GM12878 (cell line): ENCODE data around the gene GHSR. TPM values are rescaled to one million over a fixed set of nuclear protein-coding genes. Genes with fewer than 3 reads are reported as not detected.

Source experiments
- ATAC-seq: fragments of 200-7000 bp; cut with Tn5 transposase; 3 replicates; pipeline ENCODE4 v1.9.1; 2020; ENCODE audit warnings: mild to moderate bottlenecking, moderate library complexity
- BruUV-seq: library from RNA; stranded (reverse); fragments of 400-500 nt; replicated peaks from 2 replicates; lab custom pipeline; 2021; lab: Mats Ljungman, UMichigan
- CTCF ChIA-PET: fragments of 300-600 bp; sonication (Branson Sonifier 250); formaldehyde crosslinking; extraction: SDS; loops from one replicate; lab custom pipeline; 2021; ENCODE audit warnings: inconsistent platforms; lab: Yijun Ruan, JAX
- POLR2A ChIA-PET: fragments of 350-600 bp; formaldehyde crosslinking; extraction: SDS; loops from one replicate; lab custom pipeline; 2021; ENCODE audit warnings: inconsistent platforms; lab: Charles Lee
- RAD21 ChIA-PET: fragments of 300-600 bp; sonication (Branson Sonifier 250); formaldehyde crosslinking; loops from one replicate; lab custom pipeline; 2023; ENCODE audit warnings: antibody characterized with exemption; ENCODE audit not compliant: unreplicated experiment; lab: Charles Lee
- SMC1A ChIA-PET: fragments of 300-600 bp; sonication (Branson Sonifier 250); formaldehyde crosslinking; loops from one replicate; lab custom pipeline; 2023; ENCODE audit not compliant: unreplicated experiment, uncharacterized antibody; lab: Charles Lee
- DNase-seq: peaks from one replicate; pipeline ENCODE4 v3.0.0-alpha.2; 2011; ENCODE audit warnings: low read depth, low spot score
- FAIRE-seq: peaks from 3 replicates; lab custom pipeline; 2011; peaks lifted over from hg19 to GRCh38; lab: Jason Lieb, UNC
- H2AFZ ChIP-seq: 2 replicates; pipeline ENCODE4 v1.6.0; 2011; ENCODE audit warnings: low read depth, low read length, control low read depth; ENCODE audit not compliant: control insufficient read depth
- H3K27ac ChIP-seq: 2 replicates; pipeline ENCODE4 v1.5.1; 2011; ENCODE audit warnings: control low read depth; ENCODE audit not compliant: control insufficient read depth, insufficient read depth
- H3K27me3 ChIP-seq, 2 experiments: replicated peaks in 1 of 2; 2 replicates each; pipeline versions ENCODE4 v1.6.0 to v1.6.1; 2011; ENCODE audit warnings: low read length in 1 of 2; ENCODE audit not compliant: control insufficient read depth in 2 of 2, insufficient read depth in 2 of 2
- H3K36me3 ChIP-seq, 2 experiments: 2 replicates each; pipeline ENCODE4 v1.5.1; 2011; ENCODE audit warnings: low read length in 1 of 2; ENCODE audit not compliant: control insufficient read depth in 2 of 2, insufficient read depth in 2 of 2
- H3K4me1 ChIP-seq: 2 replicates; pipeline ENCODE4 v1.6.1; 2011; ENCODE audit warnings: mild to moderate bottlenecking, low read length, moderate library complexity, mixed read lengths; ENCODE audit not compliant: control insufficient read depth, insufficient read depth
- H3K4me2 ChIP-seq: 2 replicates; pipeline ENCODE4 v1.6.0; 2011; ENCODE audit warnings: control low read depth; ENCODE audit not compliant: control insufficient read depth, insufficient read depth
- H3K4me3 ChIP-seq: fragments of 200-600 bp; sonication (generic); 2 replicates; pipeline ENCODE4 v1.5.1; 2016
- H3K79me2 ChIP-seq: 2 replicates; pipeline ENCODE4 v1.6.0; 2011; ENCODE audit warnings: low read length; ENCODE audit not compliant: control insufficient read depth, insufficient read depth
- H3K9ac ChIP-seq: 2 replicates; pipeline ENCODE4 v1.8.0; 2011; ENCODE audit warnings: low read length, control low read depth, mixed read lengths; ENCODE audit not compliant: control insufficient read depth, insufficient read depth
- H3K9me3 ChIP-seq: replicated peaks from 3 replicates; pipeline ENCODE4 v1.5.1; 2011; ENCODE audit warnings: mild to moderate bottlenecking, low read length; ENCODE audit not compliant: control insufficient read depth, insufficient read depth
- H4K20me1 ChIP-seq: 2 replicates; pipeline ENCODE4 v1.6.0; 2011; ENCODE audit not compliant: control insufficient read depth, insufficient read depth
- CHD1 ChIP-seq: IDR thresholded peaks from 2 replicates; pipeline ENCODE4 v1.6.1; 2012; ENCODE audit warnings: low read depth, low read length, improper control_type of control experiment
- GATAD2B ChIP-seq: fragments of 450-650 bp; conservative IDR thresholded peaks from 2 replicates; pipeline ENCODE4 v1.6.1; 2017; ENCODE audit warnings: low read depth, mild to moderate bottlenecking, moderate library complexity
- HCFC1 ChIP-seq: fragments of 150-350 bp; IDR thresholded peaks from 2 replicates; pipeline ENCODE4 v1.6.1; 2014; ENCODE audit warnings: low read length
- MLLT1 ChIP-seq: fragments of 450-650 bp; IDR thresholded peaks from 2 replicates; pipeline ENCODE4 v1.6.1; 2016; ENCODE audit warnings: mild to moderate bottlenecking
- NFIC ChIP-seq: IDR thresholded peaks from 2 replicates; pipeline ENCODE4 v1.6.1; 2012; ENCODE audit warnings: low read depth, mild to moderate bottlenecking, inconsistent platforms, low read length, moderate library complexity
- NFYB ChIP-seq: IDR thresholded peaks from 2 replicates; pipeline ENCODE4 v1.6.1; 2011; ENCODE audit warnings: low read depth, mild to moderate bottlenecking, low read length, improper control_type of control experiment, moderate library complexity; ENCODE audit not compliant: insufficient read depth
- NR2C2 ChIP-seq: IDR thresholded peaks from 2 replicates; pipeline ENCODE4 v1.6.1; 2011; ENCODE audit warnings: borderline replicate concordance, low read depth; ENCODE audit not compliant: control insufficient read depth, insufficient read length
- PAX8 ChIP-seq: fragments of 450-650 bp; IDR thresholded peaks from 2 replicates; pipeline ENCODE4 v1.6.1; 2017; ENCODE audit warnings: mild to moderate bottlenecking, moderate library complexity
- RB1 ChIP-seq: fragments of 450-650 bp; formaldehyde crosslinking; IDR thresholded peaks from 2 replicates; pipeline ENCODE4 v1.6.1; 2017; ENCODE audit warnings: mild to moderate bottlenecking, borderline replicate concordance
- RELA ChIP-seq: fragments of 450-650 bp; IDR thresholded peaks from 2 replicates; pipeline ENCODE4 v1.8.0; 2014; ENCODE audit warnings: borderline replicate concordance; ENCODE audit not compliant: partially characterized antibody
- SREBF2 ChIP-seq: IDR thresholded peaks from 2 replicates; pipeline ENCODE4 v1.6.1; 2012; ENCODE audit warnings: mild to moderate bottlenecking, low read length
- SUPT20H ChIP-seq: IDR thresholded peaks from 2 replicates; pipeline ENCODE4 v1.6.1; 2011; ENCODE audit warnings: low read depth, mild to moderate bottlenecking, low read length, moderate library complexity, borderline replicate concordance; ENCODE audit not compliant: control insufficient read depth
- TCF3 ChIP-seq: IDR thresholded peaks from 2 replicates; pipeline ENCODE4 v1.6.1; 2012; ENCODE audit warnings: low read depth, mild to moderate bottlenecking, low read length, borderline replicate concordance; ENCODE audit not compliant: insufficient read depth
- ZNF217 ChIP-seq: fragments of 450-650 bp; IDR thresholded peaks from 2 replicates; pipeline ENCODE4 v1.6.1; 2017; ENCODE audit warnings: antibody characterized with exemption, mild to moderate bottlenecking
- WGBS: methylation state at CpG from one replicate; pipeline ENCODE4 v1.1.6; 2016; ENCODE audit warnings: low lambda C conversion rate; ENCODE audit not compliant: insufficient replicate concordance, insufficient coverage; ENCODE audit errors: missing lambda C conversion rate; 5-methylcytosine and 5-hydroxymethylcytosine counted together
- in situ Hi-C: fragments of 300-500 bp; cut with MboI; formaldehyde crosslinking; loops from 9 replicates; pipeline ENCODE4 v1.14.3; 2018; ENCODE audit warnings: mixed read lengths
- intact Hi-C: fragments of 100-400 bp; cut with micrococcal nuclease; formaldehyde crosslinking; loops from one replicate; pipeline ENCODE4 v1.14.2; 2022; ENCODE audit not compliant: unreplicated experiment
- polyA plus RNA-seq, 11 experiments: library from polyadenylated mRNA; depleted of rRNA in 4 of 11; unstranded in 6 of 11; stranded (reverse) in 5 of 11; fragments of >200 nt; fragmentation: Nextera tagmentation in 4 of 11; fragmentation: Illumina TruSeq in 1 of 11; extraction: Ambion mirVana in 4 of 11; extraction: Trizol in 1 of 11; gene quantifications; 1 replicate in 1 of 11; 2 replicates in 10 of 11; pipeline versions ENCODE4 v1.2.1 to v1.2.3, GENCODE V29; 2011 to 2016; ENCODE audit warnings: inconsistent platforms in 2 of 11, missing spikeins in 2 of 11, low read depth in 1 of 11
- total RNA-seq, 4 experiments: library from RNA; depleted of rRNA in 3 of 4; stranded (reverse); fragments of >200 nt in 3 of 4; fragmentation: Illumina TruSeq in 1 of 4; extraction: Trizol in 1 of 4; gene quantifications; 2 replicates each; pipeline versions ENCODE4 v1.2.1 to v1.2.3, GENCODE V29; 2013 to 2021
- TF ChIP-seq, protein P1 (sequence below): fragments of 450-650 bp; IDR thresholded peaks from 2 replicates; pipeline ENCODE4 v1.6.1; 2017; ENCODE audit warnings: borderline replicate concordance
- TF ChIP-seq, protein P2 (sequence below): fragments of 450-650 bp; IDR thresholded peaks from 2 replicates; pipeline ENCODE4 v1.6.1; 2018; ENCODE audit warnings: borderline replicate concordance, mild to moderate bottlenecking; ENCODE audit not compliant: partially characterized antibody

The GHSR gene
- total and polyA plus RNA-seq, 10 of the 15 experiments (the other 5 are each of a cell fraction or from before 2014, with no cell fraction given) = not detected

- no peaks in the 10 kb centered on the region for H3K9me3 ChIP-seq
- ChIA-PET POLR2A (no interaction called here), SMC1A (interaction anchor here (0.9 to 3.4 kb wide), 5 partner anchors 16 to 612 kb away, joined by 3 to 21 read pairs (median 6); no protein-coding TSS in a partner anchor), CTCF (interaction anchor here (0.6 to 3.8 kb wide), 18 partner anchors 10 to 1517 kb away, joined by 3 to 39 read pairs (median 5); no protein-coding TSS in a partner anchor), RAD21 (interaction anchor here (1.7 kb wide), 2 partner anchors 117 to 145 kb away, joined by 6 to 8 read pairs; no protein-coding TSS in a partner anchor)
- TF ChIP-seq NR2C2 (no peak), TCF3 (no peak), GATAD2B (no peak), NFYB (no peak), PAX8 (no peak), HCFC1 (no peak), ZNF217 (no peak), RELA (no peak), NFIC (no peak), CHD1 (no peak), SUPT20H (no peak), SREBF2 (no peak), MLLT1 (no peak), RB1 (no peak)
- TF ChIP-seq, protein P1, sequence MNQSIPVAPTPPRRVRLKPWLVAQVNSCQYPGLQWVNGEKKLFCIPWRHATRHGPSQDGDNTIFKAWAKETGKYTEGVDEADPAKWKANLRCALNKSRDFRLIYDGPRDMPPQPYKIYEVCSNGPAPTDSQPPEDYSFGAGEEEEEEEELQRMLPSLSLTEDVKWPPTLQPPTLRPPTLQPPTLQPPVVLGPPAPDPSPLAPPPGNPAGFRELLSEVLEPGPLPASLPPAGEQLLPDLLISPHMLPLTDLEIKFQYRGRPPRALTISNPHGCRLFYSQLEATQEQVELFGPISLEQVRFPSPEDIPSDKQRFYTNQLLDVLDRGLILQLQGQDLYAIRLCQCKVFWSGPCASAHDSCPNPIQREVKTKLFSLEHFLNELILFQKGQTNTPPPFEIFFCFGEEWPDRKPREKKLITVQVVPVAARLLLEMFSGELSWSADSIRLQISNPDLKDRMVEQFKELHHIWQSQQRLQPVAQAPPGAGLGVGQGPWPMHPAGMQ = no peak
- TF ChIP-seq, protein P2, sequence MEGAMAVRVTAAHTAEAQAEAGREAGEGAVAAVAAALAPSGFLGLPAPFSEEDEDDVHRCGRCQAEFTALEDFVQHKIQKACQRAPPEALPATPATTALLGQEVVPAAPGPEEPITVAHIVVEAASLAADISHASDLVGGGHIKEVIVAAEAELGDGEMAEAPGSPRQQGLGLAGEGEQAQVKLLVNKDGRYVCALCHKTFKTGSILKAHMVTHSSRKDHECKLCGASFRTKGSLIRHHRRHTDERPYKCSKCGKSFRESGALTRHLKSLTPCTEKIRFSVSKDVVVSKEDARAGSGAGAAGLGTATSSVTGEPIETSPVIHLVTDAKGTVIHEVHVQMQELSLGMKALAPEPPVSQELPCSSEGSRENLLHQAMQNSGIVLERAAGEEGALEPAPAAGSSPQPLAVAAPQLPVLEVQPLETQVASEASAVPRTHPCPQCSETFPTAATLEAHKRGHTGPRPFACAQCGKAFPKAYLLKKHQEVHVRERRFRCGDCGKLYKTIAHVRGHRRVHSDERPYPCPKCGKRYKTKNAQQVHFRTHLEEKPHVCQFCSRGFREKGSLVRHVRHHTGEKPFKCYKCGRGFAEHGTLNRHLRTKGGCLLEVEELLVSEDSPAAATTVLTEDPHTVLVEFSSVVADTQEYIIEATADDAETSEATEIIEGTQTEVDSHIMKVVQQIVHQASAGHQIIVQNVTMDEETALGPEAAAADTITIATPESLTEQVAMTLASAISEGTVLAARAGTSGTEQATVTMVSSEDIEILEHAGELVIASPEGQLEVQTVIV = no peak
- H3K27ac ChIP-seq = no peak overlapping the region
- H3K4me1 ChIP-seq = peaks cover 9% of the 10 kb centered on the region; the same call in 1 of the 2 replicates
- BruUV-seq = no TSS peak
- ATAC-seq (peak; percentile 71), DNase-seq (no peak), FAIRE-seq (no peak)
- no peaks in the 10 kb centered on the region for H4K20me1 ChIP-seq
- 0% methylated on average over 1 of the region's 1 CpG for WGBS
- H2AFZ ChIP-seq = no peak overlapping the region
- intact Hi-C loops = loop anchor here (5.0 to 10.0 kb wide), 2 partner anchors 189 to 833 kb away; no protein-coding TSS in a partner anchor
- H3K79me2 ChIP-seq = no peaks in the 10 kb centered on the region
- H3K4me3 ChIP-seq = no peak overlapping the region
- no peak overlapping the region for H3K4me2 ChIP-seq
- no peak overlapping the region for H3K9ac ChIP-seq
- H3K27me3 ChIP-seq = no peaks in the 10 kb centered on the region; a peak in 2 of 4 replicates
- H3K36me3 ChIP-seq = no peaks in the 10 kb centered on the region
- in situ Hi-C loops = no loop called here
These were observed 29.9 kb upstream of the GHSR start for GRCh38 chr3:172478116-172478515.
